Measurements from ENCODE around the gene AMIGO1.

Gene AMIGO1

GRCh38 chr1:109532365-109533136, 23.0 kb upstream of the AMIGO1 start:
- peak; percentile 63 for DNase-seq (ENCODE audit: low spot score)

DNA sequence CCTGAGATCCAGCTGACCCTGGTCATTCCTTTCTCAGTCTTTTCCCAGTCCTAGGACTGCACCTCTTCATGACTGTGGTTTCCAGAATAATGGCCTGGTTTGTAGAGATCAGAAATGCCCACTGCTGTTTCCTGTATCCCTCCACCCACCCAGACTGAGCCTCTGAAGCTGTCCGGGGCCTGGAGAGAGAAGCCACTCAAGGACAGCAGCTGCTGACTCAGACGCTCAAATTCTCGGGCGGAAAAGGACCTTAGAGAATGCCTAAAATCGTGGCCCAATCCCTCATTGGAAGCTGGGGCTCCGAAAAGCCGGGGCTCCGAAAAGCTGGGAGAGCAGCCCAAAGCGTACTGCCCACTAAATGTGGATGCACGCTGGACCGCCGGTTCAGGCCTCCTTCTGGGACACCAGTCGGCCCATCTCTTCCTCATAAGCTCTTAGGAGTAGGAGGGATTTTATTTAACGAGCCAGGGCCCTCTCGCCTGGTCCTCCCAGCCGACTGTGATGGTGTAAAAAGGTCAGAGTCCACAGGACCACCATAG, 22.4 kb upstream of the AMIGO1 start:
- no peak for DNase-seq (ENCODE audit: low spot score)

GRCh38 chr1:109531380-109531779, 21.9 kb upstream of the AMIGO1 start:
- DNase-seq (ENCODE audit: low spot score), result no peak

GRCh38 chr1:109530457-109531087, 21.0 kb upstream of the AMIGO1 start:
- no peak for DNase-seq (ENCODE audit: low spot score)

GRCh38 chr1:109529881-109530456, 20.4 kb upstream of the AMIGO1 start:
- no peak for DNase-seq (ENCODE audit: low spot score)

DNA sequence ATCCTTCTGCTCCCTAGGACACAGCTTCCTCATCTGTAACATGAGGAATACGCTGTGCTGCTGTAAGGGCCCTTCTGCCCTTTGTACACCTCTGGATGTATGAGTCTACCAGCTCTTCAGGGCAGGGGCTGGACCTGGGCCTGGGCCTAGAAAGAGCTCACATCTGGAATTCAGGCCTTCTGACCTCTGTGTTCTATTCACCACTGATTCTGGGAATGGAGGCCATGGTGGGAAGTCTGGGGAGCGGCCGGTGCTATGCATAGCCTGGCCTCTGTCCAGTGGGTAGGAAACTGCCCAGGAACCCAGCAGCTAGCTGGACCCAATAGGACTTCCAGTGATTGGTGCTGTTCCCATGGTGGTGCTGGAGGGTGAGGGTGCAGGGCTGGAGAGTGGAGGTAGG, 19.2 kb upstream of the AMIGO1 start:
- DNase-seq (ENCODE audit: low spot score), result no peak

GRCh38 chr1:109527846-109528695, 18.5 kb upstream of the AMIGO1 start:
- DNase-seq (ENCODE audit: low spot score), result no peak

GRCh38 chr1:109527098-109527811, 17.7 kb upstream of the AMIGO1 start:
- no peak for DNase-seq (ENCODE audit: low spot score)

GRCh38 chr1:109523706-109524105, 14.2 kb upstream of the AMIGO1 start:
- DNase-seq (ENCODE audit: low spot score), result no peak

DNA sequence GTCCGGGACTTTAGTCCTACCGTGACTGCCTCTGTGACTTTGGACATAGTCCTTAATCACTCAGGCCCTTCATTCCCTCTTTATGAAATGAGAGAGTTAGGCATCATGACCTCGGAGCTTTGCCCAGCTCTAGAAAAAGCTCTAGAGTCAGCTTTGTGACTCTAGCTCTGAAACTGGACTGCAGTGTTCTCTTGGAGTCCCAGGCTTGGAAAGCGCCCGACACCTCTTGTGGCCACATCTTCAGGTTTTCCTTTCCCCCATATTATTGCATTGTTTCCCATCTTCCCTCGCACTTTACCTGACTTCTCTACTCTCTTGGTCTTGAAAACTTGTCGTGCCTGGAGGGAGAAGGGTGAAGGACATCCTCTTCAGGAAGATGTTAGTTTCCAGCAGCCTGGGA, 12.5 kb upstream of the AMIGO1 start:
- DNase-seq (ENCODE audit: low spot score), result no peak

- DNase-seq (ENCODE audit: low spot score), result no peak
These were observed 11.8 kb upstream of the AMIGO1 start for GRCh38 chr1:109521002-109521951.

DNA sequence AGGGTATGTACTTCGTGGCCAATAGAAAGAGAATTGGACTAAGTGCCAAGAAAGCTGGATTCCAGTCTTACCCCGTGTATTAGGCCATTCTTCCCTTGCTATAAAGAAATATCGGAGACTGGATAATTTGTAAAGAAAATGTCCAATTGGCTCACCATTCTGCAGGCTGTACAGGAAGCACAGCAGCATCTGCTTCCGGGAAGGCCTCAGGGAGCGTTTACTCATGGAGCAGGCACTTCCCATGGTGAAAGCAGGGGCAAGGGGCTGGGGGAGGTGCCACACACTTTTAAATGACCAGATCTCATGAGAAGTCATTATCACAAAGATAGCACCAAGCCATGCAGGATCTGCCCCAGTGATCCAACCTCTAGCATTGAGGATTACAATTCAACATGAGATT, 7.8 kb upstream of the AMIGO1 start:
- DNase-seq (ENCODE audit: low spot score), result no peak

DNA sequence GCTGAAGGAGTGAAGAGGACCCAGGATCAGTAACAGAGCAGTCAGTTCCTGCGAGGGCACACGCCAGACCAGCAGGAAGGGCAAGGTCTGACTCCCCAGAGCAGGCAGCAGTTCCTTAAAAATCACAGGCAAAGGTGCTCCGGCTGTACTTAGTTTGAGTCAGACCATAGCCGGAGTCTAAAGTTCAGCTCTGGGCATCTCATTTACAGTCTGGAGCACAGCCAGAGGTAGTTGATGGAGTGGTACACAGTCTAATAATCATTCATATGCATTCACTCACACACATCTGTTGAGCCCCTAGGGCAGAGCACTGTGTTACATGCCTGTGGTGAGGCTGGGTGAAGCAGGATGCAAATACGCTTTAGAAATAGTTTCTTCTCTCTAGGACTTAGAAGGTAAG, 7.3 kb upstream of the AMIGO1 start:
- no peak for DNase-seq (ENCODE audit: low spot score)

- DNase-seq (ENCODE audit: low spot score), result no peak
These were observed 5.3 kb upstream of the AMIGO1 start for GRCh38 chr1:109514846-109515245.

DNA sequence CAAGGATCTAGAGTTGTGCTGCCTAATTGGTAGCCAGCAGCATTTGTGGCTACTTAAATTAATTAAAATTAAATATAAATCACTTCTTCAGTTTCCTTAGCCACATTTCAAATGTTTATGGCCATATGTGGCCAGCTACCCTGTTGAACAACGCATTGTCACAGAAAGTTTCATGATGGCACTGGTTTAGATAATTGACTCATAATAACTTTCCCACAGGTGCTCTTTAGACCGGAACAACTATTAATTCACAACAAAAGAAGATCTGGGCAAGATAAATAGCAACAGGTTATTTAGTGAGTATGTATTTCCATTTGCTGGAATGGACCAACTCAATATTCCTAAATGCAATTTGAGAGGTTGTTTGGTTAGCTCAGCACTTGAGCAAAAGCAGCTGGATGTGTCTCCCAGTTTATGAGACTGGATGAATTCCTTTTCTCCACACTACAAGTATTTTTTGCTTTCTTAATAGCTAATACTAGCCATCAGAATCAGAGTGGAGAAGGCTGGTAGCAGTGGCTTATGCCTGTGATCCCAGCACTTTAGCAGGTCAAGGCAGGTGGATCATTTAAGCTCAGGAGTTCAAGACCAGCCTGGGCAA, 3.7 kb upstream of the AMIGO1 start:
- DNase-seq (ENCODE audit: low spot score), result no peak

DNA sequence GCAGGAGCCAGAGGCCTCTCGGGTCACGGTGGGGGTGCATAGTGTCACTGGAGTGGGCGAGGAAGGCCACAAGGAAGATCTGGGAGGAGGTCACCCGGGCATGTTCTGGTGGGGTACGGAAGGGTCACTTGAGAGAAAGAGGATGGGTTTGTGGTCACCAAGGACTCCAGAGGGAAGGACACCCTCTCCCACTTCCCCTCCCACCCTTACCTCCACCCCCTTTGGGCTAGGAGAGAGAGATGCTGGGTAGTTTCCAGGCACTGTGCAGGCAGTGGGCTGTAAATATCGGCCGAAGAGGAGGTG, 703 bp downstream of the AMIGO1 start:
- no peak for DNase-seq (ENCODE audit: low spot score)

DNA sequence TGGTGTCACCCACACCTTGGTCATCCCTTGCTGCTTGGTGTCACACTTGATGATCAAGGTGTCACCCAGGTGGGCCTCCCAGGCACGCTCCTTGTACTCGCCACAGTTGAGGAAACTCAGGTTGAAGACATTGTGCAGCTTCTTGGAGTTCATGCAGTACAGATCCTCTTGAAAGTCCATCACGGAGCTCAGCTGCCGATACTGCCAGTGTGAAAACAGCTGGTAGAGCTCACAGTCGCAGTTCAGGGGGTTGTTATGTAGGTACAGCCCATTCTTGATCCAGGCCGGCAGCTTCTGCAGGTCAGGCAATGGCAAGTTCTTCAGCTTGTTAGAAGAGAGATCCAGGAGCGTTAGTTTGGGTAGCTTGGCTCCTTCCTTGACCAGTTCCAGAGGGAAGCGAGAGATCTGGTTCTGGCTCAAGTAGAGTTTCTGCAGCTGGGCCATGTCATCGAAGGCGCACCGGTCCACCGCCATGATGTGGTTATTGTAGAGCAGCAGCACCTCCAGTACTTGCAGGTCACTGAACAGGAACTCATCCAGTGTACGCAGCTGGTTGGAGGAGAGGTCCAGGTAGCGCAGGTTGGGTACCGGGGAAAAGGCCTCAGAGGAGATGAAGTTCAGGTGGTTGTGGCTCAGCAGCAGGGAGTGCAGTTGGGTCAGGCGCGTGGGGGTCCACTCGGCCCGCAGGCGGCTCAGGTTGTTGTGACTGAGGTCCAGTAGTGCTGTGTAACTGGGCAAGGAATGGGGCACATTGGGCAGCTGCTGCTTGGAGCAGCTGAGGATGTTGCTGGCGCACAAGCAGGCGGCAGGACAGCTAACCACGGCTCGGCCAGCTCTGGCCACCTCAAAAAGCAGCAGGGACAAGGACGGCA, 1.3 kb downstream of the AMIGO1 start:
- DNase-seq (ENCODE audit: low spot score), result no peak

- DNase-seq (ENCODE audit: low spot score), result no peak
These were observed 4.6 kb downstream of the AMIGO1 start for GRCh38 chr1:109504974-109505373.

DNA sequence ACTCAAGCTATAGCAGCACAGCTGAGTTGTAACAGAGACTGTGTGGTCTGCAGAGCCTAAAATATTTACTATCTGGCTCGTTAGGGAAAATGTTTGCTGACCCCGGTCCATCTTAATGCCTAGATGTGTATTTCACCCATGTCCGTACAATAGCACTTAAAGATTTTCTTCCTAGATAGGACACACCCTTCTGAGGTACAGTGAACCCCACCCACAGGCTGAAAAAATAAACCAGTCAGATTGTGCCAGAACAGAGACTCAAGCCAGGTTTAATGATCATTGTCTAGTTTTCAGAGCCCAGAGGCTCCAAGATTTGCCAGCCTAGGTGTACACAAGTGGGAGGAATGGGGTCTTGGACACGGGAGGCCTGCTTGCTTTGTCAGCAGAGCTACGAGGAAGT, 5.6 kb downstream of the AMIGO1 start:
- no peak for DNase-seq (ENCODE audit: low spot score)

All from kidney capillary endothelial cell (primary cell).